ENCODE data around the gene TMC2. TPM values are rescaled to one million over a fixed set of nuclear protein-coding genes. Genes with fewer than 3 reads are reported as not detected.

Gene TMC2
- total RNA-seq, 2 donors from 2014 or later = 0.26 TPM; not detected in 1

GRCh38 chr20:2515203-2515602, 21.2 kb upstream of the TMC2 start:
- no peak for ATAC-seq
- TF ChIP-seq CTCF (IDR thresholded peaks at IDR 0.05) = no peak
- no peak for TF ChIP-seq POLR2A (IDR thresholded peaks at IDR 0.05)
- Histone ChIP-seq H3K27me3 (no peaks in the 10 kb centered on the region), H3K27ac (no peak overlapping the region), H3K36me3 (replicated peaks in 1 of 2; ENCODE audit: insufficient read depth in 1 of 2, low read depth in 2 of 2) (no peaks in the 10 kb centered on the region), H3K4me3 (no peak overlapping the region), H3K4me1 (no peaks in the 10 kb centered on the region), H3K9me3 (no peaks in the 10 kb centered on the region)
- intact Hi-C loops (cut with DNase I) = no loop called here
- 41 to 57% methylated on average over 1 of the region's 1 CpG for WGBS, 2 donors
- no peak for DNase-seq

DNA sequence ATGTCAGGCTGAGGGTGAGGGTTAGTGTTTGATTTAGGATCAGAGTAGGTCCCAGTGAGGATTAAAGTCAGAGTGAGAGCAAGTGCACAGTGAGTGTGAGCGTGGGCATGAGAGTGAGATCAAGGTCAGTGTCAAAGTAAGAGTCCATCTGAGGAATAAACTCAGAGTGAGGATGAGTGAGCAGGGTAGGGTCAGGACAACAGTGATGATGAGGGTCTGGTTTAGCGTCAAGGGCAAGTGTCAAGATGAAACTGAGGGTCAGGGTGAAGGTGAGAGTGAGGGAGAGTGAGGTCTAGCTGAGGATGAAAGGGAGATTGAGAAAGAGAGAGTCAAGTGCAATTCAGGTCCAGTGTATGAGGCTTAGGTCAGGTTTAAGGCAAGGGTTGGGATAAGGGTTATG, 20.0 kb upstream of the TMC2 start:
- TF ChIP-seq POLR2A (IDR thresholded peaks at IDR 0.05) (no peak), CTCF (IDR thresholded peaks at IDR 0.05) (no peak)
- Histone ChIP-seq H3K27me3 (no peaks in the 10 kb centered on the region), H3K4me3 (no peak overlapping the region), H3K27ac (no peak overlapping the region), H3K36me3 (replicated peaks in 1 of 2; ENCODE audit: insufficient read depth in 1 of 2, low read depth in 2 of 2) (no peaks in the 10 kb centered on the region), H3K9me3 (no peaks in the 10 kb centered on the region), H3K4me1 (no peaks in the 10 kb centered on the region)
- intact Hi-C loops (cut with DNase I) = no loop called here
- no peak for ATAC-seq
- 56 to 68% methylated on average over 2 of the region's 2 CpGs for WGBS, 2 donors
- no peak for DNase-seq

DNA sequence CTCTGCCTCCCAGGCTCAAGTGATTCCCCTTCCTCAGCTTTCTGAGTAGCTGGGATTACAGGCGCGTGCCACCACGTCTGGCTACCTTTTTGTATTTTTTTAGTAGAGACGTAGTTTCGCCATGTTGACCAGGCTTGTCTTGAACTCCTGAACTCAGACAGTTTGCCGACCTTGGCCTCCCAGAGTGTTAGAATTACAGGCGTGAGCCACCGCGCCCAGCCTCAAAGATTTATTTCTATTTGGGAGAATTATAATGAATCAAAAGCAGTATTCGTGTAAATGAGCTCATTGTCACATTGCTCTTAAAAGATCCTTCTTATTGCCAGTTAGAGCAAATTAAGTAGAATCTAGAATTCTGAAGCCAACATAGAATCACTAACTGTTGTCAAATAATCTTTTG, 18.3 kb upstream of the TMC2 start:
- DNase-seq = no peak
- intact Hi-C loops (cut with DNase I) = no loop called here
- no peak overlapping the region for H3K4me3 ChIP-seq

GRCh38 chr20:2518558-2518957, 17.8 kb upstream of the TMC2 start:
- ATAC-seq = no peak
- intact Hi-C loops (cut with DNase I) = no loop called here

More for the DNA sequence above, 18.3 kb upstream of the TMC2 start:
- Histone ChIP-seq H3K4me1 (no peaks in the 10 kb centered on the region), H3K27me3 (no peaks in the 10 kb centered on the region), H3K36me3 (replicated peaks in 1 of 2; ENCODE audit: insufficient read depth in 1 of 2, low read depth in 2 of 2) (no peaks in the 10 kb centered on the region), H3K9me3 (no peaks in the 10 kb centered on the region), H3K27ac (no peak overlapping the region)
- 72% methylated on average over 10 of the region's 10 CpGs for WGBS, 2 donors
- no peak for TF ChIP-seq CTCF (IDR thresholded peaks at IDR 0.05)
- no peak for TF ChIP-seq POLR2A (IDR thresholded peaks at IDR 0.05)
- ATAC-seq = no peak

More at GRCh38 chr20:2518558-2518957, 17.8 kb upstream of the TMC2 start:
- H3K4me3 ChIP-seq = no peak overlapping the region
- H3K27me3 ChIP-seq = no peaks in the 10 kb centered on the region
- WGBS, 2 donors = 62 to 64% methylated on average over 4 of the region's 4 CpGs
- H3K36me3 ChIP-seq (replicated peaks in 1 of 2; ENCODE audit: insufficient read depth in 1 of 2, low read depth in 2 of 2) = no peaks in the 10 kb centered on the region
- H3K9me3 ChIP-seq = no peaks in the 10 kb centered on the region
- no peaks in the 10 kb centered on the region for H3K4me1 ChIP-seq
- no peak overlapping the region for H3K27ac ChIP-seq
- no peak for DNase-seq
- TF ChIP-seq CTCF (IDR thresholded peaks at IDR 0.05) (no peak), POLR2A (IDR thresholded peaks at IDR 0.05) (no peak)
